Spinal cord (tissue), 10 donors: ENCODE data around the gene GALNT9. TPM values are rescaled to one million over a fixed set of nuclear protein-coding genes. Genes with fewer than 3 reads are reported as not detected.

ENCODE experiments used
- DNase-seq, 6 donors: peaks; one replicate each; pipeline versions ENCODE4 v3.0.0 to v3.0.0-alpha.2; 2013 to 2015; ENCODE audit warnings: low spot score in 6 of 6, low read depth in 4 of 6
- H3K27ac ChIP-seq: one replicate; pipeline ENCODE4 v1.5.1; 2013; ENCODE audit warnings: low read depth, low read length, control low read depth
- H3K27me3 ChIP-seq: one replicate; pipeline ENCODE4 v1.6.1; 2013; ENCODE audit warnings: low read length; ENCODE audit not compliant: control insufficient read depth, insufficient read depth
- H3K36me3 ChIP-seq: one replicate; pipeline ENCODE4 v1.6.1; 2013; ENCODE audit warnings: low read length; ENCODE audit not compliant: control insufficient read depth, insufficient read depth
- H3K4me1 ChIP-seq: one replicate; pipeline ENCODE4 v1.6.1; 2013; ENCODE audit warnings: low read length; ENCODE audit not compliant: control insufficient read depth, insufficient read depth
- H3K4me3 ChIP-seq: one replicate; pipeline ENCODE4 v1.5.1; 2013; ENCODE audit warnings: low read depth, low read length, control low read depth
- H3K9me3 ChIP-seq: one replicate; pipeline ENCODE4 v1.6.1; 2013; ENCODE audit warnings: low read length; ENCODE audit not compliant: control insufficient read depth, insufficient read depth
- WGBS: methylation state at CpG from one replicate; pipeline ENCODE4 v1.1.5; 2013; ENCODE audit warnings: missing lambda C conversion rate; ENCODE audit not compliant: insufficient coverage; 5-methylcytosine and 5-hydroxymethylcytosine counted together
- polyA plus RNA-seq, 2 donors: library from polyadenylated mRNA; unstranded; fragments of 120-200 nt; gene quantifications; one replicate each; pipeline ENCODE4 v1.2.1, GENCODE V29; 2013; ENCODE audit not compliant: insufficient read length in 2 of 2
- total RNA-seq, 2 donors: library from RNA; depleted of rRNA in 1 of 2; stranded (reverse); fragments of 120-200 nt in 1 of 2; fragments of >200 nt in 1 of 2; gene quantifications; one replicate each; pipeline versions ENCODE4 v1.2.3 to v1.2.4, GENCODE V29; 2013 to 2014
- donor health status: healthy.

Gene GALNT9
- total and polyA plus RNA-seq, 4 donors: 9.5 to 36.0 (median 27.1) TPM

DNA sequence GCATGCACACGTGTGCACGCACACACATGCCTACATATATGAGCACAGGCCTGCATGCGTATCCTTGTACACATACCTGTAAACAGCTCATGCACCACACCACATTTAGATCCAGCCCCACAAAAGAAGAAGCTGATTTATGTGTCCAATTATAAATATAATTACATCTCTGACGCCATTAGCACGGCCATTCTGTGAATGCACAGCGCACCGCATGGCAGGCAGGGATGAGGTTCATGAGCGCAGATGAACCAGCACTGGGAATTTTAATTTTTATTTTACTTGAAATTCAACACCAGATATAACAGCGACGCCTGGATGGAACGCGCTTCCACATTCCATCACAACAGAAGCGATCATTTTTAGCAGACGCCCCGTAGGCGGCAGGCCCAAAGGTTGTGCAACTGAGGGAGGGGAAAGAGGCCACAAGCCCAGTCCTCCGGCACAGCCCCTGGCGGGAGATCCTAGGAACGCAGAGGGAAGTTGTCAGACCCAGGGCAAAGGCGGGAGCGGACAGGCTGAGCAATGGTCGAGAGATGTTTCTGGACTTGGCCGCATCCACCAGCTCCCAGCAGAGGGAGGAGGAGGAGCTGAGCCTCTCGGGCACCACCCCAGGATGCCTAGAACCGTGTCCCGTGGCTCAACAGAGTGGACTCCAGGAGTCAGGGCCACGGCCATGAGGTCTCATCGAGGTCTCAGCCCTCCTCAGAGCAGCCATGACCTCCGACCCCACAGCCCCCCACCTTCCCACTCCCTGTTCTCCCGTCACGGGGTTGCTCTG lies 37.9 kb upstream of the GALNT9 start:
- DNase-seq: peak in 2 of 6 donors; percentile 13 to 91
- Histone ChIP-seq H3K4me1 (peaks cover 24% of the 10 kb centered on the region), H3K36me3 (no peaks in the 10 kb centered on the region), H3K4me3 (no peak overlapping the region), H3K27me3 (peaks cover 2% of the 10 kb centered on the region), H3K9me3 (peaks cover 2% of the 10 kb centered on the region), H3K27ac (peak overlapping the region; percentile 4)
- 68% methylated on average over 18 of the region's 31 CpGs for WGBS

DNA sequence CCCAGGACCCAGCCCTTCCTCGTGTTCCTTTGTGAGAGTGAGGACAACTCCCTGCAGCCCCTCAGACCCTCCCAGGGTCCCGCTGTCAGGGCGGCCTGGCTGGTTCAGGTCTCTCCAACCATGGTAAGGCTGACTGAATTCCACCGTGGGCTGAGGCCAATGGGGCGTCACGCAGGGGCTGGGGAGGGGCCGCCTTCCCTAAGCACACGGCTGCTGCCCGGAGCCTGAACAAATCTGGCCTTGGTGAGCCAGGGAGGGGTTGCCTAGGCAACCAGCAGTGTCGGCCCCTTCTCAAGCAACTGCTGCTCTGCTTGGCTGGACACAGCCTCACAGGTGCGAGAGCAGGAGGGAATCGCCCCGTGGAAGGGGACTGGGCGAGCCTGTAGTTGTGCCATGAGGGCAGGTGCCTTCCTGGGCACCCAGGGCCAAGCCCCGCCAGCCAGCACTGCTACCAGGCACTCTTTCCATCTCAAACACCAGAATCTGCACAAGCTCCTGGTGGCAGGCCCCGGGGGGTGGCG lies 37.0 kb upstream of the GALNT9 start:
- Histone ChIP-seq H3K9me3 (peaks cover under 1% of the 10 kb centered on the region), H3K27me3 (peaks cover 2% of the 10 kb centered on the region), H3K27ac (no peak overlapping the region), H3K4me1 (peaks cover 24% of the 10 kb centered on the region), H3K36me3 (no peaks in the 10 kb centered on the region), H3K4me3 (no peak overlapping the region)
- DNase-seq: peak in 2 of 6 donors; percentile 62 to 93
- 6% methylated on average over 13 of the region's 17 CpGs for WGBS

DNA sequence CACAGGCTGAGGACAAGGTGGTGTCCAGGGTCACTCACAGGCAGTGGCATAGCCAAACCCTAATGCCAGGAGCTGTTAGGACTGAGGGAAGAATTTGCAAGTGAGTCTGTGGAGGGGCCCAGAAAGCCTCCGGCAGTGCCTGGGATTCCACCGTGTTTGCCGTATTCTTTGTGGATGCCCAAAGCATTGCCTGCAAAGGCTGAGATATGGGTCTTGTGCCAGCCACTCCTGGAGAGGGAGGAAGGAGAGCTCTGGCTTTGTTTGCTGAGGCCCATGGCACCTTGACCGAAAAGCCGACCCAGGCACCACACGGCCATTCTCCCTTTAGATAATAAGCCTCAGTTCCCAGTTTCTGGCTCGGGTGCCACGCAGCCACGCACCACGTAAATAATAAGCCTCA lies 35.8 kb upstream of the GALNT9 start:
- Histone ChIP-seq H3K36me3 (no peaks in the 10 kb centered on the region), H3K27me3 (no peaks in the 10 kb centered on the region), H3K4me1 (peaks cover 28% of the 10 kb centered on the region), H3K9me3 (no peaks in the 10 kb centered on the region), H3K4me3 (no peak overlapping the region), H3K27ac (no peak overlapping the region)
- 92% methylated on average over 10 of the region's 10 CpGs for WGBS
- no peak for DNase-seq

DNA sequence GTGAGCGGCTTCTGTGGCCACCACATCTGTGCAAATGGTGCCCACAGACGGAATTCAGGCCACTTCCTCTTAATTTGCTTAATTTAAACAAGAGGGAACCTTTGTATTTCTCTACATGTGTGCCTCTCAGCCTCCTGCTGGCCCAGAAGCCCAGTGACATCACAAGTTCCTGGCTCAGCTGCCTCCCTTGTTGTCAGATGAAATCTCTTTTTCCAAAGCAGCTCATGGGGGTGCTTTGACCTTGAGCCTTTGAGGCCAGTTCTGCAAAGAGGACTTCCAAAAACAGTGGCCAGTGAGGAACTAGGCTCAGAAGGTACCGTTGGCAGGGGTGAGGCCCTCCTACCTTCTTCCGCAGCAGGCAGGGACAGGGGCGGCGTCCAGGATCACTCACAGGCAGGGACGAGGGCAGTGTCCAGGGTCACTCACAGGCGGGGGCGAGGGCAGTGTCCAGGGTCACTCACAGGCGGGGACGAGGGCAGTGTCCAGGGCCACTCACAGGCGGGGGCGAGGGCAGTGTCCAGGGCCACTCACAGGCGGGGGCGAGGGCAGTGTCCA lies 35.0 kb upstream of the GALNT9 start:
- H3K4me1 ChIP-seq: peaks cover 28% of the 10 kb centered on the region
- DNase-seq: no peak
- H3K27me3 ChIP-seq: no peaks in the 10 kb centered on the region
- no peaks in the 10 kb centered on the region for H3K9me3 ChIP-seq
- no peak overlapping the region for H3K27ac ChIP-seq
- no peaks in the 10 kb centered on the region for H3K36me3 ChIP-seq
- no peak overlapping the region for H3K4me3 ChIP-seq
- WGBS: 91% methylated on average over 7 of the region's 15 CpGs

DNA sequence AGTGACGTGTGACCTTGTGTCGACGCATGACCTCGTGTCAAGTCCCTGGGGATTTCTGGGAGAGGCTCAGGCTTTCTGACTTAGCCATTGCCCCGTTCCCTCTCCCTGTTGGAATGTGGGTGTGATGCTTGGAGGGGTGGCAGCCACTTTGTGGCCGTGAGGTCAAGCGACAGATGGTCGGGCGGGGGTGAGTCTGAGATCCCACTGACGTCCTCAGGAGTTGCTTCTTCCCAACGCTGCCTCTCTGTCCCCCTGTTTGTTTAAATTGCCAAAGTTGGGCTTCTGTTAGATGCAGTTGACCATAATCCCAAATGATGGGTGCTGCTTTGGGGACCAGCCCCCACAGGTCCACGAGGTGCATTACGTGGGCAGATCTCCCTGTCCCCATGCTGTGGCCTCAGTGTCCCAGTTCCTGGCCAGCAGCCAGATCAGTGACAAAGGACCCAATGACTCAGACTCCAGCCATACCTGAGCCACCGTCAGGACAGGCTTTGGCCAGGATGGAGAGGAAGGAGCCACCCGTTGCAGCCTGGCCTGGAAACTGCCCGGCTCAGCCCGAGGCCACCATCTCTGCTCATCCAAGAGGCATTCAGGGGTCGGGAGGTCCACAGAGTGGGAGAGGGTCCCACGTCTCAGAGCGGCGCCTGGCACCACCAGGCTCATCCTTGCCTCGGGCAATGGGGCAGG lies 34.4 kb upstream of the GALNT9 start:
- no peak overlapping the region for H3K27ac ChIP-seq
- no peaks in the 10 kb centered on the region for H3K27me3 ChIP-seq
- no peak for DNase-seq
- no peaks in the 10 kb centered on the region for H3K36me3 ChIP-seq
- no peak overlapping the region for H3K4me3 ChIP-seq
- WGBS: 89% methylated on average over 19 of the region's 22 CpGs
- H3K4me1 ChIP-seq: peaks cover 28% of the 10 kb centered on the region
- H3K9me3 ChIP-seq: no peaks in the 10 kb centered on the region

DNA sequence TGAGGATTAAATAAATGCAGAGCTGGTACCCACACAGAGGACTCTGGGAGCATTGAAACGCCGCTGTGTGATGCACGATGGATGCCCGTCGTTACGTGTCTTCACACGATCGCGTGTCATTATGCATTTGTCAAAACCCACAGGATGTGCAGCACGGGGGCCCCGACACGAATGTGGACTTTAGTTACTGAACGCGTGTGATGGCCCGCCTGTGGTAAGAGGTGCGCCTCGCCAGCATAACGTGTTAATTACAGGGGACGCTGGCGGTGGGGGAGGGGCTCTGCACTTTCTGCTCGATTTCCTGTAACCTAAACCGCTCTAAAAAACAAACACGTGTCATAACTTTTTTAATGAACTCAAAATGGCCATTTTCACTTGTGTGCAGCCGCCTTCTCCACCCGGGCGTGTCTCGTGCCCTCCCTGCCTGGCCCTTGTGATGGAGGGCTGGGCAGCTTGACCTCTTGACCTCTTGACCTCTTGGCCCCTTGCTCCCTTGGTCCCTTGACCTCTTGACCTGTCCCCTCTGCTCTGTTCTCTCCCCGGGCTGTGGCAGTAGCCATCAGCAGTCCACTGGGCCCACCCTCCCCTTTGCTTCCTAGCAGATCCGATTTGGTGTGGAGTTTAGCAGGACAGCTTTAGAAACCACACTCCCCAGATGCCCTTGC lies 33.7 kb upstream of the GALNT9 start:
- H3K4me1 ChIP-seq: peaks cover 28% of the 10 kb centered on the region
- H3K27ac ChIP-seq: no peak overlapping the region
- H3K36me3 ChIP-seq: no peaks in the 10 kb centered on the region
- no peaks in the 10 kb centered on the region for H3K9me3 ChIP-seq
- 80% methylated on average over 28 of the region's 29 CpGs for WGBS
- no peak overlapping the region for H3K4me3 ChIP-seq
- no peak for DNase-seq
- no peaks in the 10 kb centered on the region for H3K27me3 ChIP-seq

DNA sequence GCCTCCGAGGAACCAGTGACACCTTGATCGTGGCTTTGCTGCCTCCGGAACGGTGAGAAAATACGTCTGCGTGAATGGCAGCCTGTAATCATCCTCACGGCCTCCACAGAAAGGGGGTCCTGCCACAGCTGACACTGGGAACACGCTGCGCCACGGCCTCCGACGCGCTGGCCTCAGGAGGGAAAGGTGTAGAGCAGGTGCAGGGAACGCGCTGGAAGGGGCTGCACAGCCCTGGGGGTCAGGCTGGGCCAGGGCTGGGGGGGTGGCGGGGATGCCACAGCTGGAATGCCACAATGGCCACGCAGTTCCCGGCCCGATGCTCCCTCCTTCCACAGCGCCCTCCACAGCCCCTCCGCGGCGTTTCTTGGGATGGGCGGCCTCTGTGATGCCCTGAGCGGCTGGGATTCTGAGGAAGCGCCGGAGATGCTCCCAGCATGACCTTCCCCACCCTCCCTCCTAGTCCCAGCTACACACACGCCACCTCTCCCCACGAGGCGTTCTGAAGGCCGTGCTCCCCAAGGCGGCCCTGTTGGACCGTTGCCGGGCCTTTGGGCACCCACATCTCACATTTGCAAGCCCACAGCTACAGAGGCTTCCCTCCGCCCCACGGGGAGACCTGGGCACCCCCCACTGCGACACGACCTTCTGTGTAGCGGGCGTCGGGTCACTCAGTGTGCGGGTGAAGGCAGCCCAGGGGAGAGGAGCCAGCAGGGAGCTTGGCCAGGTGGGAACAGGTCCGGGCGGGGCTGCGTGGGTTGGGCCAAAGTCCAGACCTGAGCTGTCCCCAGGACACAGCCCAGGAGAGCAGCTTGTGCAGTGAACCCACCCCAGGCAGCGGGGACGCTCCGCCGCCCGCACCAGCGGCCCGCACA lies 31.8 kb upstream of the GALNT9 start:
- no peaks in the 10 kb centered on the region for H3K27me3 ChIP-seq
- DNase-seq: no peak
- no peak overlapping the region for H3K4me3 ChIP-seq
- H3K4me1 ChIP-seq: peaks cover 23% of the 10 kb centered on the region
- no peaks in the 10 kb centered on the region for H3K36me3 ChIP-seq
- H3K27ac ChIP-seq: no peak overlapping the region
- H3K9me3 ChIP-seq: no peaks in the 10 kb centered on the region
- WGBS: 90% methylated on average over 39 of the region's 52 CpGs

DNA sequence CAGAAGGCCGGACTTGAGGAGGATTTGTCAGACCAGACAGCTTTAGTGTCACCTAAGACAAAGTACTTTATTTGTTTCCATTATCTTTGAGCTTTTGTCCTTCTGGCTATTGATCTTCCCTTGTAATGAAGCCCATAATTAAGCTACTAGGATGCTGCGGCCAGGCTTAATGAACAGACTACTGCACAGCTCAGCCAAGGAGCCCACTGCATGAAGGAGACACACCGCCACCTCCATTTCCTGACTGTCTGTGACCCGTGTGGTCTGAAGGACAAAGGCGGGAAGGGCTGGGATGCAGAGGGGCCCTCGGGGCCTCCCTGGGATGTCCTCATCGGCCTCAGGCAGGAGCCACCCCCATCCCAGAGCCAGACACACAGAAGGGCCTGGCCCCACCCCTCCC lies 31.0 kb upstream of the GALNT9 start:
- Histone ChIP-seq H3K27me3 (no peaks in the 10 kb centered on the region), H3K9me3 (no peaks in the 10 kb centered on the region), H3K4me1 (peaks cover 20% of the 10 kb centered on the region), H3K36me3 (no peaks in the 10 kb centered on the region), H3K27ac (no peak overlapping the region), H3K4me3 (no peak overlapping the region)
- 44% methylated on average over 5 of the region's 7 CpGs for WGBS
- peak in 1 of 6 donors; percentile 61 for DNase-seq

DNA sequence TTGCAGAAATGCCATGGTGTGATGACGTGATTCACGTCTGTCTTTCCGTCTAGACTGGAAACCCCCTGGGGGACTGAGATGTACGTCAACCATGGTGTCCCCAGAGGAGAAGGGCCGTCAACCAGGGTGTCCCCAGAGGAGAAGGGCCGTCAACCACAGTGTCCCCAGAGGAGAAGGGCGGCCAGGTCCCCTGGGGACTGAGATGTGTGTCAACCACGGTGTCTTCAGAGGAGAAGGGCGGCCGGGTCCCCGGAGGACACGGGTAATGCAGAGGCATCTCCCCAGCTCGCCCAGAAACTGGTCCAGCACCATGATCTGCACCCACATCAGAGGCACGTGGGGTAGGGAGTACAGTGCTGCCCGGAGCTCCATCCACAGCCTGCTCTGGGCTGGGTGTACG lies 30.6 kb upstream of the GALNT9 start:
- Histone ChIP-seq H3K4me1 (peaks cover 20% of the 10 kb centered on the region), H3K4me3 (no peak overlapping the region), H3K27ac (no peak overlapping the region), H3K27me3 (no peaks in the 10 kb centered on the region), H3K36me3 (no peaks in the 10 kb centered on the region), H3K9me3 (no peaks in the 10 kb centered on the region)
- WGBS: 81% methylated on average over 14 of the region's 16 CpGs
- no peak for DNase-seq
